ENCODE data around the gene PREPL.

GRCh38 chr2:44283116-44283666 is 78.1 kb downstream of the PREPL start:
- no peak for TF ChIP-seq CTCF (conservative IDR thresholded peaks at IDR 0.05; ENCODE audit: low read depth, low read length)
- TF ChIP-seq MAZ (IDR thresholded peaks at IDR 0.05; ENCODE audit: borderline replicate concordance, low read depth, low read length) = no peak
- TF ChIP-seq POLR2A (IDR thresholded peaks at IDR 0.05; ENCODE audit: low read depth, low read length) = no peak
- TF ChIP-seq RAD21 (IDR thresholded peaks at IDR 0.05; ENCODE audit: low read length) = no peak
- TF ChIP-seq CHD1 (IDR thresholded peaks at IDR 0.05; ENCODE audit: low read depth, low read length) = no peak
- no peak for TF ChIP-seq RFX5 (IDR thresholded peaks at IDR 0.05; ENCODE audit: low read depth, low read length)

Data from IMR-90 (cell line).